Choroid plexus epithelial cell (primary cell): ENCODE measurements around the gene TM9SF3.

Experiments used
- DNase-seq: peaks from one replicate; pipeline ENCODE4 v3.0.0-alpha.2; 2010; ENCODE audit warnings: low read depth
- H3K4me3 ChIP-seq: 2 replicates; pipeline ENCODE4 v1.5.1; 2011; ENCODE audit warnings: low read depth, mild to moderate bottlenecking, control low read depth, low read length, moderate library complexity
- CTCF ChIP-seq: conservative IDR thresholded peaks from 2 replicates; pipeline ENCODE4 v1.5.1; 2011; ENCODE audit warnings: low read depth, mild to moderate bottlenecking, control low read depth, inconsistent platforms, low read length, moderate library complexity

Gene TM9SF3

DNA sequence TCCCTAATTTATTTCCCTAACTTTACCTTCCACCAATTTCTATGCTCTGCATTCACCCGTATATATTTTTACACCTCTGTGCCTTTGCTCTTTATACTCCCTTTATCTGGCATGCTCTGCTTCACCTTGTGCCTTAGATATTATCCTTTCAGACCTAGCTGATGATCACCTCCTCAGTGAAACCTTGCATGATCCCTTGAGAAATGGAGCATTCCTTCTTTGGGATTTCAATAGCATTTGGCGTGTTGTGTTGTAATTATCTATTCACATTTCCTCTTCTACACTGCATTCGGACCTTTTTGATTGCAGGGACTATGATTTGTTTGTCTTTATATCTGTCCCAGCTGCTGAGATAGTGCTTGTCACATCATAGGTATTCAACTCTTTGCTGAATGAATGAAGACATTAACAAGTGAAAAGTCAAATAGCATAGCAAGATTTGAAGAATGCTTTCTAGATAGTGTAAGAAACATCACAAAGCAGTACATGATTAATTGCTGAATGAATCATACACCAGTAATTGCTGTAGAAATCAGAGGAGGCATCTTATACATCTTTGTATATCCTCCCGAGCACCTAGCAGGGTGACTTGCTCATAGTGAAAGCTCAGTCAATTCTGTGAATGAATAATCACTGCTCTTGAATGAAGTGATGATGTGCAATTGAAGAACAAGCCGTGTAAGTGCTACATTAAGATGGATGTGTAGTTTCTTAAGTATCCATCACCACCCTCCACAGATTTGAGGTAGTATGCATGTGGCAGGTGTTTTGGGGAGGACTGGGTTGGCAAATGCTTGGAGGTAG is 2.0 kb upstream of the TM9SF3 start:
- no peak overlapping the region for H3K4me3 ChIP-seq
- DNase-seq = no peak
- TF ChIP-seq CTCF = no peak

GRCh38 chr10:96588060-96588554 is 1.3 kb upstream of the TM9SF3 start:
- peak overlapping the region; percentile 76 for H3K4me3 ChIP-seq
- DNase-seq = no peak
- no peak for TF ChIP-seq CTCF

DNA sequence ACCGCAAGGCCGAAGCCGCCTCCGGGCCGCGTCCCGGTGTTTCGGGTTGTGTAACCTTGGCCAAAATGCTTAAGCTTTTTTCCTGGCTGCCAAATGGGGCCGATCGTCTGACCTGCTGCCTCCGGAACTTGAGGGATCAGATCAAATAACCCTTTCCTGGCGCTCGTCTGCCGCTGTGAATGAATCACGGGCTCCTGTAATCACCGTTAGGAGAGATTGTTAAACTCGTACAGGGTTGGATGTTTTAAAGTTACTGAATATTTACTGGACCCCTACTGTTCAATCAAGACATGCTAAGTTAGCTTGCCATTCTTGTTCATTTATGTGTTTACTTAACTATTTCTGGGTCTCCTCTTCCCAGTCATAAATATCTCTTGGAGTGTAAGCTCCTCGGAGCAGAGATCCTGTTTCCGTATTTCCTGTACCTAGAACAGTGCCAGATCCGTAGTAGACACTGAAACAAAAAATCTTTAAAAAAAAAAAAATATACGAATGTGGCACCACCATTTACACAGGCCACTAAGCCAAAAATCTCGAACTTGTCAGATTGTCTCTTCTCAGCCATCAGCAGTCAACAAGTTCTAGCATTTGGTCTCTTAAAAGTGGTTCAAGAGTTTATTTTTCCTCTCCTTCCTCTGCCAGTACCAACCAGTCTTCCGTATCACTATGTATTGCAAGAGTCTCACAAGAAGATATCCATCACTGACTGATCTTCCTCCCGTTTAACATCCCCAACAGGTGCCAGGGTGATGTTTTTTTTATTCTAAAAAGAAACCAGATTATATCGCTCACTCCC is 650 bp upstream of the TM9SF3 start:
- DNase-seq = peak; percentile 82
- peak overlapping the region; percentile 76 for H3K4me3 ChIP-seq
- TF ChIP-seq CTCF = peak; percentile 7

DNA sequence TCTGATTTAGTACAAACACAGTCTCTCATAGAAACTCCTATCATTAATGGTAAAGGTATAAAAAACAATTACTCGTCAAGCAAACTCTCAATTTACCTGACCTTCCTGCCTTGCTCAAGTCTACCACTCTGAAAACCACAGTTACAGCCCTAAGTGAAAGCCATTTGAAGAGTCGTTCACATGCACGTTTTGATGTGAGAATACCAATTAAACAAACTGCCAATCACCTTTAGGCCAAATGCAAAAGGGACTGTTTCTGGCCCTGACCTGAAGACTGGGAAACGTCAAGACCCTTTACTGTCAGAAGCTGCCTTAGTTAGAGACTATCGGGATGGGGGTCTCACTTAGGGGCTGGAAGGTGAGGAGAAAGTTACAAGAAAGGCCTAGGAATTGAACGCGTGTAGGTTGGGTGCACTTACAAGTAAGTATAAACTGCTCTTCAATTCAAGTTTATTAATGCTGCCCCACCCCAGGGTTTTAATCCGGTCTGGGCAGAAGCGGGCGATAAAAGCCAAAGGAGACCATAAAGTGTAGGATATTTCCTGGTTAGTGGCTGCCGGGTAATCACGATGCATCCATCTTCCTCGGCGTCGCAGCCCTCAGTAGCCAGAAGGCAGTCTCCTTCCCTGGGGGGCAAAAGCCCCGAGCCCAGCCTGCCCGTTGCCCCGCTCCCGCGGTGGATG is 935 bp downstream of the TM9SF3 start:
- DNase-seq = peak; percentile 25
- H3K4me3 ChIP-seq = peak overlapping the region; percentile 76
- TF ChIP-seq CTCF = no peak

DNA sequence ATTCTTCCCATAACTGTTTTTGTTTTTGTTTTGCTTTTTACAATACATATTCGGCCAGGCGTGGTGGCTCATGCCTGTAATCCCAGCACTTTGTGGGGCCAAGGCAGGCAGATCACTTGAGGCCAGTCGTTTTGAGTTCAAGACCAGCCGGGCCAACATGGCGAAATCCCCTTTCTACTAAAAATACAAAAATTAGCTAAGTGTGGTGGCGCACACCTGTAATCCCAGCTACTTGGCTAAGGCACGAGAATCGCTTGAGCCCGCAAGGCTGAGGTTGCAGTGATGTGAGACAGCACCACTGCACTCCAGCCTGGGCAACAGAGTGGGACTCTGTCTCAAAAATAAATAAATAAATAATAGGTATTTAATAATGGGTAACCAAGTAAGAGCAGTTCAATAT is 2.3 kb downstream of the TM9SF3 start:
- no peak for DNase-seq
- H3K4me3 ChIP-seq = no peak overlapping the region
- TF ChIP-seq CTCF = no peak

DNA sequence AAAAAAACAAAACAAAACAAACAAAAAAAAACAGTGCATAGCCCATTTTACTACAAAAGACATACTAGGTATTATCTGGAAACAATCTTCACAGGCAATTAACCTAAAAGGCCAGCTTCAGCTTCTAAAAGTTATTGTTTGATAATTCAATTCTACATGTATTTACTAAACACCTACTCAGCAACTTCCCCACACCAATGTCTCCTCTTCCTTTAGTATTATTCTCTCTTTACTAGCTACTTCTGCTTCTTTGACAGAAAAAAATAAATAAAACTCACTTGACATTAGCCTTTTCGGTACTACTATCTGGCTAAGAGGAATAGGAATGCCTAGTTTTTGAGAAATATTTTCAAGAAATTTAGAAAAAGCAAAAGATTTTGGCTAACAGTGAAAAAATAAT is 2.8 kb downstream of the TM9SF3 start:
- H3K4me3 ChIP-seq = no peak overlapping the region
- no peak for DNase-seq
- TF ChIP-seq CTCF = no peak
